ENCODE results near the gene RNF34. TPM values are rescaled to one million over a fixed set of nuclear protein-coding genes. Genes with fewer than 3 reads are reported as not detected.

RNF34 gene
- total RNA-seq, 1 experiment from 2014 or later = 66.4 TPM

DNA sequence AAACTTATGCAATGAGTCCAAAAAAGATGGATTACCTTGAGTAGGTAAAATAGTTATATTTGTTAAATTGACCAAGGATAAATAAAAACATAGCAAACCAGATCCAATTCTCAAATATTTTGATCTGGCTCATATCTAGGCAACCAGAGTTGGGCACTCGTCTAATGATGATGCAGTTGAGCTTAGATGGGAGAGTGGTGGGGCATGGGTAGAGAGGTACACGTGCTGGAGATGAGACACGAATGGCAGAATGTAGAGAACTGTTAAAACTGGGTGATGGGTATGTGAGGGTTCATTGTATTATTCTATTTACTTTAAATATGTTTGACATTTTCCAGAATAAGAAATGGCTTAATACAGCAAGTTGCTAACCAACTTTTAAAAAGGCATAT is 7.6 kb upstream of the RNF34 start:
- no peaks in the 10 kb centered on the region for H3K23me2 ChIP-seq (ENCODE audit: insufficient read length, low read depth, low read length, poor library complexity, severe bottlenecking)
- Mint-ChIP-seq H3K4me1 (peaks cover 4% of the 10 kb centered on the region in 2 experiments; a peak in 1 of 4 replicates), H3K9me3 (no peaks in the 10 kb centered on the region), H3K27me3 (ENCODE audit: low read depth) (0 out of 2 replicates have a peak, but pooled peaks cover 2% of the 10 kb centered on the region), H3K36me3 (ENCODE audit: insufficient read depth in 1 of 3, low read depth in 3 of 3) (no peaks in the 10 kb centered on the region), H3K27ac (no peak overlapping the region), H3K4me3 (no peak overlapping the region)
- no peak overlapping the region for H3K18ac ChIP-seq (ENCODE audit: insufficient read length, low read depth, low read length)
- H2BK5ac ChIP-seq (ENCODE audit: insufficient read length, low read length) = no peak overlapping the region
- no peak overlapping the region for H3K23ac ChIP-seq (ENCODE audit: insufficient read length, low read depth, low read length)
- no peak overlapping the region for H4K5ac ChIP-seq (ENCODE audit: insufficient read length, low read depth, low read length)
- H3K4me2 ChIP-seq (ENCODE audit: insufficient read depth, insufficient read length, low read length) = no peak overlapping the region
- no peak overlapping the region for H3K9ac ChIP-seq (ENCODE audit: extremely low read depth, insufficient read length, low read length)
- H3K27me3 ChIP-seq (ENCODE audit: insufficient read depth, low read length) = no peaks in the 10 kb centered on the region
- H2BK15ac ChIP-seq (ENCODE audit: low read depth, low read length) = no peak overlapping the region
- no peak overlapping the region for H3K4ac ChIP-seq (ENCODE audit: low read depth, low read length)
- H2BK120ac ChIP-seq (ENCODE audit: low read depth, low read length, poor library complexity, severe bottlenecking) = no peak overlapping the region
- no peaks in the 10 kb centered on the region for H3K9me3 ChIP-seq (ENCODE audit: control insufficient read depth, low read depth, low read length)
- H2BK20ac ChIP-seq (ENCODE audit: low read depth, low read length, poor library complexity, severe bottlenecking) = no peak overlapping the region
- no CpG with 5 or more reads among the region's 3 CpGs for WGBS (ENCODE audit: extremely low coverage, insufficient read length, low lambda C conversion rate)
- no peak overlapping the region for H2AK5ac ChIP-seq (ENCODE audit: insufficient read length, low read length)
- H4K91ac ChIP-seq (ENCODE audit: insufficient read length, low read depth, low read length) = no peak overlapping the region
- H3T11ph ChIP-seq (ENCODE audit: low read length) = no peak overlapping the region
- H3K56ac ChIP-seq (ENCODE audit: insufficient read length, low read depth, low read length) = no peak overlapping the region
- H2BK12ac ChIP-seq (ENCODE audit: insufficient read length, low read depth, low read length) = no peak overlapping the region
- no peak overlapping the region for H3K14ac ChIP-seq (ENCODE audit: insufficient read depth, low read length)
- no peaks in the 10 kb centered on the region for H4K20me1 ChIP-seq (ENCODE audit: control insufficient read depth, insufficient read depth, insufficient read length)
- peaks cover 4% of the 10 kb centered on the region; the same call in 1 of the 2 replicates for H3K4me1 ChIP-seq (ENCODE audit: insufficient read depth, low read length)
- H3K27ac ChIP-seq (ENCODE audit: insufficient read length, low read depth, low read length) = no peak overlapping the region
- 0 out of 2 replicates have a peak, but pooled peaks cover 2% of the 10 kb centered on the region for H3K79me2 ChIP-seq (ENCODE audit: insufficient read depth, low read length)
- H4K8ac ChIP-seq (replicated peaks; ENCODE audit: insufficient read length, low read depth, low read length) = no peak overlapping the region
- H3K79me1 ChIP-seq (ENCODE audit: insufficient read depth, low read depth, low read length, poor library complexity, severe bottlenecking) = no peaks in the 10 kb centered on the region
- DNase-seq = no peak
- no peak overlapping the region for H2AFZ ChIP-seq (ENCODE audit: low read length)
- TF ChIP-seq CTCF (conservative IDR thresholded peaks at IDR 0.05) = no peak

Data from H9 (cell line).